ENCODE measurements around the gene PSMG1.

PSMG1 gene

GRCh38 chr21:39204134-39204533 is 20.9 kb upstream of the PSMG1 start:
- in situ Hi-C loops (cut with MboI; ENCODE audit: low pct_unique_long_range_greater_than_20kb, low sequenced_read_pairs, unreplicated experiment) = no loop called here
- TF ChIP-seq CTCF (IDR thresholded peaks at IDR 0.05; ENCODE audit: extremely low read depth, insufficient read depth, missing control alignments) = no peak

GRCh38 chr21:39198800-39199199 is 15.5 kb upstream of the PSMG1 start:
- in situ Hi-C loops (cut with MboI; ENCODE audit: low pct_unique_long_range_greater_than_20kb, low sequenced_read_pairs, unreplicated experiment) = loop anchor here (25.0 kb wide), 1 partner anchor 189 kb away; a partner anchor contains a TSS
- DNase-seq (ENCODE audit: low spot score) = no peak
- no peak for TF ChIP-seq CTCF (IDR thresholded peaks at IDR 0.05; ENCODE audit: extremely low read depth, insufficient read depth, missing control alignments)

More at GRCh38 chr21:39204134-39204533, 20.9 kb upstream of the PSMG1 start:
- DNase-seq (ENCODE audit: low spot score) = no peak

GRCh38 chr21:39197448-39198233 is 14.4 kb upstream of the PSMG1 start:
- no peak for DNase-seq (ENCODE audit: low spot score)
- in situ Hi-C loops (cut with MboI; ENCODE audit: low pct_unique_long_range_greater_than_20kb, low sequenced_read_pairs, unreplicated experiment) = loop anchor here (25.0 kb wide), 1 partner anchor 190 kb away; a partner anchor contains a TSS
- TF ChIP-seq CTCF (IDR thresholded peaks at IDR 0.05; ENCODE audit: extremely low read depth, insufficient read depth, missing control alignments) = no peak

- TF ChIP-seq CTCF (IDR thresholded peaks at IDR 0.05; ENCODE audit: extremely low read depth, insufficient read depth, missing control alignments) = no peak
- in situ Hi-C loops (cut with MboI; ENCODE audit: low pct_unique_long_range_greater_than_20kb, low sequenced_read_pairs, unreplicated experiment) = loop anchor here (25.0 kb wide), 1 partner anchor 190 kb away; a partner anchor contains a TSS
- DNase-seq (ENCODE audit: low spot score) = no peak
Measured at GRCh38 chr21:39196838-39197237, 13.6 kb upstream of the PSMG1 start.

- DNase-seq (ENCODE audit: low spot score) = no peak
- in situ Hi-C loops (cut with MboI; ENCODE audit: low pct_unique_long_range_greater_than_20kb, low sequenced_read_pairs, unreplicated experiment) = loop anchor here (25.0 kb wide), 1 partner anchor 191 kb away; a partner anchor contains a TSS
- no peak for TF ChIP-seq CTCF (IDR thresholded peaks at IDR 0.05; ENCODE audit: extremely low read depth, insufficient read depth, missing control alignments)
Measured at GRCh38 chr21:39196310-39196709, 13.1 kb upstream of the PSMG1 start.

GRCh38 chr21:39193380-39193779 is 10.1 kb upstream of the PSMG1 start:
- DNase-seq (ENCODE audit: low spot score) = no peak
- TF ChIP-seq CTCF (IDR thresholded peaks at IDR 0.05; ENCODE audit: extremely low read depth, insufficient read depth, missing control alignments) = no peak
- in situ Hi-C loops (cut with MboI; ENCODE audit: low pct_unique_long_range_greater_than_20kb, low sequenced_read_pairs, unreplicated experiment) = loop anchor here (25.0 kb wide), 1 partner anchor 194 kb away; a partner anchor contains a TSS

All from GM13977 (cell line).